Upper lobe of left lung (tissue), 6 donors: ENCODE measurements around the gene ASNS. TPM values are rescaled to one million over a fixed set of nuclear protein-coding genes. Genes with fewer than 3 reads are reported as not detected.
"Not testable (repeated sequence)": the region's sequence is repeated elsewhere in the genome, so short reads cannot be mapped to it uniquely, and the experiment has no call there.

Source experiments
- ATAC-seq, 2 donors: fragments of 200-7000 bp; cut with Tn5 transposase; one replicate each; pipeline ENCODE4 v1.9.1; 2022; ENCODE audit warnings: mild to moderate bottlenecking in 2 of 2, moderate library complexity in 2 of 2; ENCODE audit not compliant: low FRiP score in 2 of 2
- DNase-seq, 2 donors: peaks; one replicate each; pipeline ENCODE4 v3.0.0-alpha.2; 2019 to 2020
- H3K27ac ChIP-seq, 4 donors: fragments of 200-600 bp; sonication (generic); one replicate each; pipeline ENCODE4 v1.5.1; 2016 to 2019
- H3K27me3 ChIP-seq, 4 donors: fragments of 200-600 bp; sonication (generic); one replicate each; pipeline ENCODE4 v1.5.1; 2017 to 2019
- H3K36me3 ChIP-seq, 4 donors: fragments of 200-600 bp; sonication (generic); one replicate each; pipeline ENCODE4 v1.5.1; 2016 to 2019
- H3K4me1 ChIP-seq, 4 donors: fragments of 200-600 bp; sonication (generic); one replicate each; pipeline ENCODE4 v1.5.1; 2018 to 2019
- H3K4me3 ChIP-seq, 4 donors: fragments of 200-600 bp; sonication (generic); one replicate each; pipeline ENCODE4 v1.5.1; 2017 to 2019; ENCODE audit warnings: mild to moderate bottlenecking in 2 of 4, moderate library complexity in 1 of 4
- H3K9me3 ChIP-seq, 4 donors: fragments of 200-600 bp; sonication (generic); one replicate each; pipeline ENCODE4 v1.5.1; 2018 to 2019
- EP300 ChIP-seq, 4 donors: sonication (generic); formaldehyde crosslinking; IDR thresholded peaks; one replicate each; pipeline ENCODE4 v1.5.1; 2017; ENCODE audit warnings: antibody characterized with exemption in 4 of 4, control low read depth in 2 of 4
- POLR2A ChIP-seq, 4 donors: fragments of 450-650 bp; IDR thresholded peaks; one replicate each; pipeline ENCODE4 v1.5.1; 2016 to 2017; ENCODE audit warnings: antibody characterized with exemption in 4 of 4, mild to moderate bottlenecking in 2 of 4
- POLR2AphosphoS5 ChIP-seq, 2 donors: sonication (generic); formaldehyde crosslinking; IDR thresholded peaks; one replicate each; pipeline ENCODE4 v1.5.1; 2017; ENCODE audit warnings: antibody characterized with exemption in 2 of 2
- WGBS, 2 donors: methylation state at CpG; one replicate each; pipeline ENCODE4 v1.1.5; 2017 to 2018; 5-methylcytosine and 5-hydroxymethylcytosine counted together
- total RNA-seq, 6 donors: library from RNA; depleted of rRNA in 4 of 6; stranded (reverse); fragments of >200 nt in 4 of 6; gene quantifications; one replicate each; pipeline versions ENCODE4 v1.1.0 to v1.2.1, GENCODE V29; 2016 to 2021
- TF ChIP-seq, protein P1 (sequence below), 6 experiments: fragments of 450-650 bp in 4 of 6; fragments of 200-600 bp in 2 of 6; sonication (generic) in 2 of 6; IDR thresholded peaks; one replicate each; pipeline ENCODE4 v1.5.1; 2016 to 2019; ENCODE audit warnings: antibody characterized with exemption in 6 of 6
- donor health status: DM: no; HTN: no; CAD: no; lungs with moderate emphysema.
- donor health status: DM: no; HTN: yes; CAD: no; lungs with severe emphysema.

Gene ASNS, protein sequence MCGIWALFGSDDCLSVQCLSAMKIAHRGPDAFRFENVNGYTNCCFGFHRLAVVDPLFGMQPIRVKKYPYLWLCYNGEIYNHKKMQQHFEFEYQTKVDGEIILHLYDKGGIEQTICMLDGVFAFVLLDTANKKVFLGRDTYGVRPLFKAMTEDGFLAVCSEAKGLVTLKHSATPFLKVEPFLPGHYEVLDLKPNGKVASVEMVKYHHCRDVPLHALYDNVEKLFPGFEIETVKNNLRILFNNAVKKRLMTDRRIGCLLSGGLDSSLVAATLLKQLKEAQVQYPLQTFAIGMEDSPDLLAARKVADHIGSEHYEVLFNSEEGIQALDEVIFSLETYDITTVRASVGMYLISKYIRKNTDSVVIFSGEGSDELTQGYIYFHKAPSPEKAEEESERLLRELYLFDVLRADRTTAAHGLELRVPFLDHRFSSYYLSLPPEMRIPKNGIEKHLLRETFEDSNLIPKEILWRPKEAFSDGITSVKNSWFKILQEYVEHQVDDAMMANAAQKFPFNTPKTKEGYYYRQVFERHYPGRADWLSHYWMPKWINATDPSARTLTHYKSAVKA
- total RNA-seq = 10 to 100 TPM in 4 of 6 donors, 1 to 10 TPM in 2; 7.3 to 51.7 (median 10.4) TPM

DNA sequence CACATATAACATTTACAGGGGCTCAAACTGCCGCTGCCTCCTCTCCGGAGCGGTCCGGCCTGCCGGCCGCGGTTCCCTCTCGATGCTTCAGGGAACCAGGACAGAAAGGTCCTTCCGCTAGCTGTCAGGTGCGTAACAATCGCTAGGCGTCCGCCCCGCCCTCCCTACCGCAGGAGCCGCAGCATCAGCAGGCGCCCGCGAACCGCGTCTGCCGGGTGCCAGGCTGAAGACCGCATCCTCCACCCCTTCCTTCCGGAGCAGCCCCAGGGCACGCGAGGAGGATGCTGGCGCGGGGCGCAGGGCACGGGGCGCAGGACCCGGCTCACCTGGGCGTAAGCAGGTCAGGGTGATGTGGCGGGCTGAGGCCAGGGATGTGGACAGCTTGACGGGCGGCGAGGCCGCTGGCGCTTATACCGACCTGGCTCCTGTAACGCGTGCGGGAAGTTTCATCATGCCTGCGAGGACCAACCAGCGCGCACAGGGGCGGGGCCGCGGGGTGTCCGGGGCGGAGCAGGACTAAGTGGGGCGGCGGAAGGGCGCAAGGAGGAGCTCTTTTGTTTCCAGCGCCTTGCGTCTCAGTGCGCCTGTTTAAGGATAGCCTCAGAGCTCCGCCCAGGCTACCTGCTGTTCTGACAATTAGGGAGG is at the start of gene ASNS:
Gene ASNS (minus strand): TSS at position 384 of the 645 bp plus-strand sequence. CDS start 3,252 bp downstream, outside the sequence.
- peak within 1 kb of the TSS; percentile 66 to 84 (median 78) for H3K27ac ChIP-seq
- 0 to 2% methylated on average over 1 to 25 of the region's 58 CpGs for WGBS, 2 donors
- peak; percentile 100 for ATAC-seq

GRCh38 chr7:97921254-97921653 is 49.0 kb upstream of the ASNS start:
- not testable (repeated sequence) for ATAC-seq, DNase-seq, H3K4me3 ChIP-seq, H3K9me3 ChIP-seq, H3K27ac ChIP-seq, H3K4me1 ChIP-seq, H3K36me3 ChIP-seq, H3K27me3 ChIP-seq
- WGBS, 2 donors = 100% methylated on average over 2 to 3 of the region's 4 CpGs

More for the DNA sequence above, at the start of gene ASNS:
- Histone ChIP-seq H3K27me3 (no peaks in the 10 kb centered on the region), H3K4me1 (peaks cover 7 to 16% (median 11%) of the 10 kb centered on the region in 4 donors), H3K9me3 (no peaks in the 10 kb centered on the region), H3K4me3 (peak within 1 kb of the TSS; percentile 59 to 82 (median 78)), H3K36me3 (peaks cover 0 to 16% (median 0%) of the 10 kb centered on the region in 4 donors)
- peak; percentile 93 to 98 for DNase-seq
- TF ChIP-seq POLR2AphosphoS5 (IDR thresholded peaks at IDR 0.05) (peak; percentile 51 to 91), POLR2A (IDR thresholded peaks at IDR 0.05) (peak in 3 of 4 donors; percentile 23 to 73 (median 53)), EP300 (IDR thresholded peaks at IDR 0.05) (peak in 1 of 4 donors; percentile 14)
- TF ChIP-seq, protein P1, sequence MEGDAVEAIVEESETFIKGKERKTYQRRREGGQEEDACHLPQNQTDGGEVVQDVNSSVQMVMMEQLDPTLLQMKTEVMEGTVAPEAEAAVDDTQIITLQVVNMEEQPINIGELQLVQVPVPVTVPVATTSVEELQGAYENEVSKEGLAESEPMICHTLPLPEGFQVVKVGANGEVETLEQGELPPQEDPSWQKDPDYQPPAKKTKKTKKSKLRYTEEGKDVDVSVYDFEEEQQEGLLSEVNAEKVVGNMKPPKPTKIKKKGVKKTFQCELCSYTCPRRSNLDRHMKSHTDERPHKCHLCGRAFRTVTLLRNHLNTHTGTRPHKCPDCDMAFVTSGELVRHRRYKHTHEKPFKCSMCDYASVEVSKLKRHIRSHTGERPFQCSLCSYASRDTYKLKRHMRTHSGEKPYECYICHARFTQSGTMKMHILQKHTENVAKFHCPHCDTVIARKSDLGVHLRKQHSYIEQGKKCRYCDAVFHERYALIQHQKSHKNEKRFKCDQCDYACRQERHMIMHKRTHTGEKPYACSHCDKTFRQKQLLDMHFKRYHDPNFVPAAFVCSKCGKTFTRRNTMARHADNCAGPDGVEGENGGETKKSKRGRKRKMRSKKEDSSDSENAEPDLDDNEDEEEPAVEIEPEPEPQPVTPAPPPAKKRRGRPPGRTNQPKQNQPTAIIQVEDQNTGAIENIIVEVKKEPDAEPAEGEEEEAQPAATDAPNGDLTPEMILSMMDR (IDR thresholded peaks at IDR 0.05) = peak in 1 of 6 experiments; percentile 5

GRCh38 chr7:97915267-97915666 is 43.1 kb upstream of the ASNS start:
- not testable (repeated sequence) for H3K9me3 ChIP-seq, ATAC-seq, H3K4me3 ChIP-seq, DNase-seq, H3K36me3 ChIP-seq, H3K4me1 ChIP-seq, H3K27me3 ChIP-seq, H3K27ac ChIP-seq
- WGBS, 2 donors = 77 to 78% methylated on average over 7 to 8 of the region's 8 CpGs

DNA sequence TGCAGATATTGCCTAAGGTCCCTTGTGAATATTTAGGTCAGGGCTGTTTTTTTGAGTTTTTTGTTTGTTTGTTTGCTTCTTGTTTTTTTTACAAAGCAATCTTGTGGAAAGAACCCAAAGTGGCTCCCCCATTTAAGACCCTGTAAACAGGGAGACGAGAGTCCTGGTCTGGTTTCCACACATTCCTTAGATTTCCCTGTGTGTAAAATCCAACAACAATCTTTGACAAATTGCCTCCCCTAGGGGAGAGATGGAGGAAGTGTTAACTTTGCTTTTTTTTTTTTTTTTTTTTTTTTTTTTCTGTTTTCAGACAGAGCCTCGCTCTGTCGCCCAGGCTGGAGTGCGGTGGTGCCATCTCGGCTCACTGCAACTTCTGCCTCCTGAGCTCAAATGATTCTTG is 40.1 kb upstream of the ASNS start:
- not testable (repeated sequence) for H3K4me1 ChIP-seq, H3K9me3 ChIP-seq, H3K4me3 ChIP-seq, H3K27ac ChIP-seq, H3K27me3 ChIP-seq, H3K36me3 ChIP-seq, ATAC-seq
- WGBS, 2 donors = 77% methylated on average over 1 to 5 of the region's 5 CpGs
- peak in 1 of 2 donors; percentile 15 for DNase-seq

DNA sequence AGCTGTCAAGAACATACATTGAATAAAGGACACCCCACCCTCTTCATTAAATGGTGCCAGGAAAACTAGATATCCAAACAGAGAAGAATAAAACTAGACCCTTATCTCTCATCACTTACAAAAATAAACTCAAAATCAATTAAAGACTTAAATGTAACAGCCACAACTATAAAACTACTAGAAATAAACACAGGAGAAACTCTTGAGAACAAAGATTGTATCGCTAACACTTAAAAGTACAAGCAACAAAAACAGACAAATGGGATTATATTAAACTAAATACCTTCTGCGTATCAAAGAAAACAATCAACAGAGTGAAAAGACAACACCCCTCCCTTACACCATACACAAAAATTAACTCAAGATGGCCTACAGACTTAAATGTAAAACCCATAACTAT is 24.7 kb upstream of the ASNS start:
- not testable (repeated sequence) for ATAC-seq, H3K9me3 ChIP-seq, H3K4me3 ChIP-seq, H3K27me3 ChIP-seq, H3K4me1 ChIP-seq, H3K36me3 ChIP-seq, DNase-seq, H3K27ac ChIP-seq
- WGBS, 2 donors = 87 to 94% methylated on average over 2 of the region's 2 CpGs

GRCh38 chr7:97891721-97892120 is 19.5 kb upstream of the ASNS start:
- WGBS, 2 donors = 61 to 67% methylated on average over 4 of the region's 4 CpGs
- DNase-seq, H3K4me1 ChIP-seq, H3K4me3 ChIP-seq, H3K27ac ChIP-seq, H3K9me3 ChIP-seq, H3K27me3 ChIP-seq, ATAC-seq, H3K36me3 ChIP-seq: not testable (repeated sequence)

- not testable (repeated sequence) for DNase-seq, ATAC-seq
- 64 to 86% methylated on average over 3 of the region's 3 CpGs for WGBS, 2 donors
Measured at GRCh38 chr7:97879527-97879926, 7.3 kb upstream of the ASNS start.

GRCh38 chr7:97874894-97875293 is 2.7 kb upstream of the ASNS start:
- H3K27me3 ChIP-seq, H3K9me3 ChIP-seq, H3K36me3 ChIP-seq, H3K27ac ChIP-seq, ATAC-seq, DNase-seq, H3K4me3 ChIP-seq: not testable (repeated sequence)
- 77 to 86% methylated on average over 4 of the region's 4 CpGs for WGBS, 2 donors
- H3K4me1 ChIP-seq = peaks cover 7 to 16% (median 11%) of the 10 kb centered on the region in 4 donors

More at GRCh38 chr7:97879527-97879926, 7.3 kb upstream of the ASNS start:
- H3K36me3 ChIP-seq, H3K27ac ChIP-seq, H3K27me3 ChIP-seq, H3K4me1 ChIP-seq, H3K4me3 ChIP-seq, H3K9me3 ChIP-seq: not testable (repeated sequence)
